Esophagus squamous epithelium (tissue), 5 donors: Measurements from ENCODE around the gene ZKSCAN3. TPM values are rescaled to one million over a fixed set of nuclear protein-coding genes. Genes with fewer than 3 reads are reported as not detected.

Source experiments
- DNase-seq: peaks from one replicate; lab custom pipeline; 2025; lab: John Stamatoyannopoulos, UW
- H3K27ac ChIP-seq, 4 donors: fragments of 200-600 bp; sonication (generic); one replicate each; pipeline ENCODE4 v1.5.1; 2016 to 2019; ENCODE audit warnings: mild to moderate bottlenecking in 1 of 4
- H3K27me3 ChIP-seq, 4 donors: fragments of 200-600 bp; sonication (generic); 1 replicate in 3 of 4; 2 replicates in 1 of 4; pipeline versions ENCODE4 v1.5.1 to v1.6.0; 2017 to 2021; ENCODE audit warnings: antibody characterized with exemption in 1 of 4
- H3K36me3 ChIP-seq, 3 donors: fragments of 200-600 bp; sonication (generic); one replicate each; pipeline ENCODE4 v1.5.1; 2016 to 2019
- H3K4me1 ChIP-seq, 3 donors: fragments of 200-600 bp; sonication (generic); one replicate each; pipeline ENCODE4 v1.5.1; 2017 to 2019
- H3K4me3 ChIP-seq, 4 donors: fragments of 200-600 bp; sonication (generic); 1 replicate in 3 of 4; 2 replicates in 1 of 4; pipeline ENCODE4 v1.5.1; 2016 to 2019; ENCODE audit warnings: mild to moderate bottlenecking in 2 of 4, moderate library complexity in 1 of 4
- H3K9me3 ChIP-seq, 3 donors: fragments of 200-600 bp; sonication (generic); one replicate each; pipeline ENCODE4 v1.5.1; 2016 to 2019
- CTCF ChIP-seq, 6 experiments: fragments of 450-650 bp in 4 of 6; fragments of 200-600 bp in 2 of 6; sonication (generic) in 2 of 6; IDR thresholded peaks; one replicate each; pipeline ENCODE4 v1.5.1; 2016 to 2019; ENCODE audit warnings: antibody characterized with exemption in 6 of 6, mild to moderate bottlenecking in 4 of 6, moderate library complexity in 4 of 6
- POLR2A ChIP-seq, 4 donors: fragments of 450-650 bp; IDR thresholded peaks; one replicate each; pipeline ENCODE4 v1.6.1; 2017; ENCODE audit warnings: antibody characterized with exemption in 4 of 4, mild to moderate bottlenecking in 4 of 4, moderate library complexity in 3 of 4
- WGBS, 2 donors: methylation state at CpG; one replicate each; pipeline ENCODE4 v1.1.5; 2018; 5-methylcytosine and 5-hydroxymethylcytosine counted together
- intact Hi-C: fragments of 100-400 bp; cut with DNase I; formaldehyde crosslinking; loops from one replicate; pipeline ENCODE4 v1.15.0; 2022
- total RNA-seq, 4 donors: library from RNA; depleted of rRNA; stranded (reverse); fragments of >200 nt; gene quantifications; one replicate each; pipeline ENCODE4 v1.1.0, GENCODE V29; 2016
- donor health status: DM: yes; HTN: yes; CAD: no.

ZKSCAN3 gene
- total RNA-seq, 4 donors from 2014 or later: 1.1 to 2.9 (median 2.1) TPM

GRCh38 chr6:28373925-28374324, 24.2 kb downstream of the ZKSCAN3 start:
- peaks cover 0 to 18% (median 0%) of the 10 kb centered on the region in 3 donors for H3K36me3 ChIP-seq
- H3K4me1 ChIP-seq: no peaks in the 10 kb centered on the region
- no peak overlapping the region for H3K27ac ChIP-seq
- TF ChIP-seq POLR2A (IDR thresholded peaks at IDR 0.05) (no peak), CTCF (IDR thresholded peaks at IDR 0.05) (no peak)
- no peak for DNase-seq
- intact Hi-C loops: no loop called here
- H3K27me3 ChIP-seq: no peaks in the 10 kb centered on the region
- no peak overlapping the region for H3K4me3 ChIP-seq
- WGBS, 2 donors: 95 to 100% methylated on average over 1 of the region's 1 CpG
- peaks cover 0 to 7% (median 2%) of the 10 kb centered on the region in 3 donors for H3K9me3 ChIP-seq

- H3K4me1 ChIP-seq: peaks cover 0 to 9% (median 0%) of the 10 kb centered on the region in 3 donors
- intact Hi-C loops: no loop called here
- TF ChIP-seq CTCF (IDR thresholded peaks at IDR 0.05) (no peak), POLR2A (IDR thresholded peaks at IDR 0.05) (no peak)
- peaks cover 0 to 51% (median 0%) of the 10 kb centered on the region in 3 donors for H3K36me3 ChIP-seq
- H3K9me3 ChIP-seq: peaks cover 0 to 12% (median 7%) of the 10 kb centered on the region in 3 donors
- H3K4me3 ChIP-seq: no peak overlapping the region
- no peak overlapping the region for H3K27ac ChIP-seq
- H3K27me3 ChIP-seq: no peaks in the 10 kb centered on the region
- DNase-seq: no peak
- WGBS, 2 donors: 92 to 100% methylated on average over 1 of the region's 1 CpG
Measured at GRCh38 chr6:28377879-28378278, 28.1 kb downstream of the ZKSCAN3 start.

- no peak overlapping the region for H3K4me3 ChIP-seq
- H3K4me1 ChIP-seq: peaks cover 0 to 14% (median 0%) of the 10 kb centered on the region in 3 donors
Measured at GRCh38 chr6:28378644-28379043, 28.9 kb downstream of the ZKSCAN3 start.

GRCh38 chr6:28380381-28380780, 30.6 kb downstream of the ZKSCAN3 start:
- no peak overlapping the region for H3K4me3 ChIP-seq
- no peaks in the 10 kb centered on the region for H3K27me3 ChIP-seq
- peaks cover 0 to 55% (median 0%) of the 10 kb centered on the region in 3 donors for H3K36me3 ChIP-seq
- H3K4me1 ChIP-seq: peaks cover 0 to 19% (median 0%) of the 10 kb centered on the region in 3 donors
- WGBS, 2 donors: 93 to 97% methylated on average over 2 of the region's 2 CpGs
- TF ChIP-seq POLR2A (IDR thresholded peaks at IDR 0.05) (no peak), CTCF (IDR thresholded peaks at IDR 0.05) (no peak)
- intact Hi-C loops: no loop called here
- H3K9me3 ChIP-seq: peaks cover 0 to 12% (median 7%) of the 10 kb centered on the region in 3 donors
- H3K27ac ChIP-seq: no peak overlapping the region
- DNase-seq: no peak

More at GRCh38 chr6:28378644-28379043, 28.9 kb downstream of the ZKSCAN3 start:
- no peaks in the 10 kb centered on the region for H3K27me3 ChIP-seq
- no peak for DNase-seq
- peaks cover 0 to 12% (median 7%) of the 10 kb centered on the region in 3 donors for H3K9me3 ChIP-seq
- no peak for TF ChIP-seq POLR2A (IDR thresholded peaks at IDR 0.05)
- no peak for TF ChIP-seq CTCF (IDR thresholded peaks at IDR 0.05)
- intact Hi-C loops: no loop called here
- peaks cover 0 to 51% (median 0%) of the 10 kb centered on the region in 3 donors for H3K36me3 ChIP-seq
- H3K27ac ChIP-seq: no peak overlapping the region

- H3K36me3 ChIP-seq: peaks cover 0 to 70% (median 0%) of the 10 kb centered on the region in 3 donors
- H3K4me3 ChIP-seq: peak overlapping the region; percentile 24 to 58 (median 52)
- peaks cover 0 to 19% (median 0%) of the 10 kb centered on the region in 3 donors for H3K4me1 ChIP-seq
- peak; percentile 52 for DNase-seq
- peak overlapping the region; percentile 63 to 83 (median 76) for H3K27ac ChIP-seq
- WGBS, 2 donors: 30 to 82% methylated on average over 6 to 17 of the region's 31 CpGs
- TF ChIP-seq POLR2A (IDR thresholded peaks at IDR 0.05): no peak
- peak in 5 of 6 experiments; percentile 23 to 53 (median 28) for TF ChIP-seq CTCF (IDR thresholded peaks at IDR 0.05)
- peaks cover 0 to 8% (median 7%) of the 10 kb centered on the region in 3 donors for H3K9me3 ChIP-seq
- no peaks in the 10 kb centered on the region for H3K27me3 ChIP-seq
- intact Hi-C loops: no loop called here
Measured at GRCh38 chr6:28383235-28384142, 33.7 kb downstream of the ZKSCAN3 start.
